Caco-2 (cell line): Measurements from ENCODE around the gene ODF4. TPM values are rescaled to one million over a fixed set of nuclear protein-coding genes. Genes with fewer than 3 reads are reported as not detected.

Experiments
- BruUV-seq: library from RNA; stranded (reverse); fragments of 400-500 nt; replicated peaks from 2 replicates; lab custom pipeline; 2021; lab: Mats Ljungman, UMichigan
- CTCF ChIA-PET: fragments of 300-600 bp; sonication (Branson Sonifier 250); formaldehyde crosslinking; loops from one replicate; lab custom pipeline; 2022; ENCODE audit warnings: antibody characterized with exemption; lab: Charles Lee
- POLR2A ChIA-PET: fragments of 300-600 bp; sonication (Branson Sonifier 250); formaldehyde crosslinking; loops from one replicate; lab custom pipeline; 2022; ENCODE audit warnings: antibody characterized with exemption; lab: Charles Lee
- DNase-seq, 2 experiments: peaks; one replicate each; pipeline versions ENCODE4 v3.0.0 to v3.0.0-alpha.2; 2020 to 2022
- H3K27me3 ChIP-seq: replicated peaks from 2 replicates; pipeline ENCODE4 v1.6.0; 2011; ENCODE audit warnings: low read length; ENCODE audit not compliant: control insufficient read depth, insufficient read depth
- H3K36me3 ChIP-seq: 2 replicates; pipeline ENCODE4 v1.5.1; 2011; ENCODE audit warnings: low read length; ENCODE audit not compliant: control insufficient read depth, insufficient read depth
- H3K4me1 ChIP-seq: fragments of 250-450 bp; sonication (Bioruptor Pico); 2 replicates; pipeline ENCODE4 v1.5.1; 2020; ENCODE audit warnings: mild to moderate bottlenecking
- H3K4me3 ChIP-seq: 2 replicates; pipeline ENCODE4 v1.5.1; 2011; ENCODE audit warnings: low read depth, mild to moderate bottlenecking, control low read depth, low read length
- H3K9me3 ChIP-seq: fragments of 250-450 bp; sonication (Bioruptor Pico); 2 replicates; pipeline ENCODE4 v1.5.1; 2020; ENCODE audit warnings: mild to moderate bottlenecking, moderate library complexity
- H3K27ac Mint-ChIP-seq: one replicate; pipeline ENCODE4 v1.8.0; 2022; ENCODE audit warnings: mixed read lengths; ENCODE audit not compliant: unreplicated experiment
- H3K27me3 Mint-ChIP-seq: one replicate; pipeline ENCODE4 v1.8.0; 2022; ENCODE audit warnings: mixed read lengths; ENCODE audit not compliant: insufficient read depth, unreplicated experiment
- H3K36me3 Mint-ChIP-seq: one replicate; pipeline ENCODE4 v1.8.0; 2022; ENCODE audit warnings: mild to moderate bottlenecking, mixed read lengths; ENCODE audit not compliant: insufficient read depth, unreplicated experiment
- H3K4me1 Mint-ChIP-seq: one replicate; pipeline ENCODE4 v1.8.0; 2022; ENCODE audit warnings: low read depth, mixed read lengths; ENCODE audit not compliant: unreplicated experiment
- H3K4me3 Mint-ChIP-seq: one replicate; pipeline ENCODE4 v1.8.0; 2022; ENCODE audit warnings: mild to moderate bottlenecking, moderate library complexity, mixed read lengths; ENCODE audit not compliant: unreplicated experiment
- H3K9me3 Mint-ChIP-seq: one replicate; pipeline ENCODE4 v1.8.0; 2022; ENCODE audit warnings: mixed read lengths; ENCODE audit not compliant: unreplicated experiment
- intact Hi-C: fragments of 100-400 bp; cut with micrococcal nuclease; formaldehyde crosslinking; loops from one replicate; pipeline ENCODE4 v1.10.0; 2022; ENCODE audit not compliant: unreplicated experiment
- total RNA-seq: library from RNA; stranded (reverse); gene quantifications from 2 replicates; pipeline ENCODE4 v1.2.3, GENCODE V29; 2022
- TF ChIP-seq, protein P1 (sequence below), 2 experiments: fragments of 200-600 bp in 1 of 2; IDR thresholded peaks; 1 replicate in 1 of 2; 2 replicates in 1 of 2; pipeline versions ENCODE4 v1.5.1 to v1.8.0; 2011 to 2022; ENCODE audit warnings: antibody characterized with exemption in 1 of 2, control low read depth in 1 of 2, inconsistent platforms in 1 of 2, low read depth in 1 of 2, low read length in 1 of 2, mild to moderate bottlenecking in 1 of 2, moderate library complexity in 1 of 2; ENCODE audit not compliant: insufficient read depth in 1 of 2, severe bottlenecking in 1 of 2, unreplicated experiment in 1 of 2

The ODF4 gene
- total RNA-seq, 1 experiment from 2014 or later, result not detected

GRCh38 chr17:8300627-8301242 is 38.9 kb upstream of the ODF4 start:
- no peaks in the 10 kb centered on the region for H3K4me1 Mint-ChIP-seq
- no peaks in the 10 kb centered on the region for H3K27me3 Mint-ChIP-seq
- TF ChIP-seq, protein P1, sequence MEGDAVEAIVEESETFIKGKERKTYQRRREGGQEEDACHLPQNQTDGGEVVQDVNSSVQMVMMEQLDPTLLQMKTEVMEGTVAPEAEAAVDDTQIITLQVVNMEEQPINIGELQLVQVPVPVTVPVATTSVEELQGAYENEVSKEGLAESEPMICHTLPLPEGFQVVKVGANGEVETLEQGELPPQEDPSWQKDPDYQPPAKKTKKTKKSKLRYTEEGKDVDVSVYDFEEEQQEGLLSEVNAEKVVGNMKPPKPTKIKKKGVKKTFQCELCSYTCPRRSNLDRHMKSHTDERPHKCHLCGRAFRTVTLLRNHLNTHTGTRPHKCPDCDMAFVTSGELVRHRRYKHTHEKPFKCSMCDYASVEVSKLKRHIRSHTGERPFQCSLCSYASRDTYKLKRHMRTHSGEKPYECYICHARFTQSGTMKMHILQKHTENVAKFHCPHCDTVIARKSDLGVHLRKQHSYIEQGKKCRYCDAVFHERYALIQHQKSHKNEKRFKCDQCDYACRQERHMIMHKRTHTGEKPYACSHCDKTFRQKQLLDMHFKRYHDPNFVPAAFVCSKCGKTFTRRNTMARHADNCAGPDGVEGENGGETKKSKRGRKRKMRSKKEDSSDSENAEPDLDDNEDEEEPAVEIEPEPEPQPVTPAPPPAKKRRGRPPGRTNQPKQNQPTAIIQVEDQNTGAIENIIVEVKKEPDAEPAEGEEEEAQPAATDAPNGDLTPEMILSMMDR (IDR thresholded peaks at IDR 0.05; ENCODE audit: insufficient read depth in 1 of 2, low read depth in 1 of 2, low read length in 1 of 2, severe bottlenecking in 1 of 2, unreplicated experiment in 1 of 2), result peak; percentile 54 to 67
- ChIA-PET CTCF (interaction anchor here (0.7 to 1.2 kb wide), 2 partner anchors 45 to 47 kb away, joined by 4 read pairs; no protein-coding TSS in a partner anchor), POLR2A (no interaction called here)
- no peak overlapping the region for H3K27ac Mint-ChIP-seq
- no peaks in the 10 kb centered on the region for H3K36me3 Mint-ChIP-seq
- peak; percentile 45 to 48 for DNase-seq
- Histone ChIP-seq H3K9me3 (no peaks in the 10 kb centered on the region), H3K36me3 (no peaks in the 10 kb centered on the region), H3K27me3 (no peaks in the 10 kb centered on the region), H3K4me1 (no peaks in the 10 kb centered on the region), H3K4me3 (no peak overlapping the region)
- H3K4me3 Mint-ChIP-seq, result no peak overlapping the region
- intact Hi-C loops, result loop anchor here (1.0 kb wide), 2 partner anchors 46 to 77 kb away; no protein-coding TSS in a partner anchor
- no TSS peak for BruUV-seq
- H3K9me3 Mint-ChIP-seq, result no peaks in the 10 kb centered on the region

GRCh38 chr17:8310601-8311123 is 29.0 kb upstream of the ODF4 start:
- Mint-ChIP-seq H3K36me3 (no peaks in the 10 kb centered on the region), H3K27ac (no peak overlapping the region), H3K4me1 (no peaks in the 10 kb centered on the region), H3K4me3 (no peak overlapping the region), H3K9me3 (no peaks in the 10 kb centered on the region), H3K27me3 (no peaks in the 10 kb centered on the region)
- CTCF ChIA-PET, result no interaction called here
- TF ChIP-seq, protein P1 (IDR thresholded peaks at IDR 0.05; ENCODE audit: insufficient read depth in 1 of 2, low read depth in 1 of 2, low read length in 1 of 2, severe bottlenecking in 1 of 2, unreplicated experiment in 1 of 2), result no peak
- H3K4me3 ChIP-seq, result no peak overlapping the region
- POLR2A ChIA-PET, result no interaction called here
- H3K36me3 ChIP-seq, result no peaks in the 10 kb centered on the region
- intact Hi-C loops, result no loop called here
- H3K4me1 ChIP-seq, result no peaks in the 10 kb centered on the region
- no peak for DNase-seq
- H3K9me3 ChIP-seq, result no peaks in the 10 kb centered on the region
- no peaks in the 10 kb centered on the region for H3K27me3 ChIP-seq
- BruUV-seq, result no TSS peak

DNA sequence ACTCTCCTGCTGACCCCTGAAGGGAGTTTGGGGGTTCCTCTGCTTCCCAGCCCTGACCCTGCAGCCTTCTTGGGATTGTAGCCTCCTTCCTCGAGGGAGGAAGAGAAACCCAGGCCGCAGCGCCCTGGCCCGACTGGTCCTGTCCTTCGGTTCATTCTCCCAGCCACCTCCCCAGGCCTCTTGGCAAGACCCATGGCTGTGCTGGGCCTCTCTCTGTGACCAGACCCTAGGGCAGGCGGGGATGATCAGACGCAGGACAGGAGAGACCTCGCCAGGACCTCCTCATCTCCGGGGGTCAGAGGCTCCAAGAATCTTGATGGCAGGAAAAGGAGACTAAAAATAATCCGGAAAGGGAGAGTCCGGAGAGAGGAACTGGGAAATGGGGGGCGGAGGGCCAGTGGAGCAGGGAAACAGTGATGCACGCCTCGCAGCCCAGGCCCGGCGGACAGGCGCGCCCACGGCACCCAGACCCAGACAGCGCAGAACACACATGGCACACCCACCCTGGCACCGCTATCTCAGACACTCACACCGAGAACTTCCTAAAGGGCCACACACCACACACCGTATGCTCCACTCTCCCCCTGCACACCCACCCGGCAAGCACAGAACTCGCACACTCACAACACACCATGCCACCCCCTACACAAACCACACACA is 28.4 kb upstream of the ODF4 start:
- DNase-seq, result no peak
- H3K27me3 Mint-ChIP-seq, result no peaks in the 10 kb centered on the region
- intact Hi-C loops, result no loop called here
- H3K36me3 ChIP-seq, result no peaks in the 10 kb centered on the region
- H3K4me1 ChIP-seq, result no peaks in the 10 kb centered on the region
- no TSS peak for BruUV-seq
- TF ChIP-seq, protein P1 (IDR thresholded peaks at IDR 0.05; ENCODE audit: insufficient read depth in 1 of 2, low read depth in 1 of 2, low read length in 1 of 2, severe bottlenecking in 1 of 2, unreplicated experiment in 1 of 2), result no peak
- POLR2A ChIA-PET, result no interaction called here
- H3K27me3 ChIP-seq, result no peaks in the 10 kb centered on the region
- no peaks in the 10 kb centered on the region for H3K9me3 ChIP-seq
- no peaks in the 10 kb centered on the region for H3K36me3 Mint-ChIP-seq
- no peak overlapping the region for H3K27ac Mint-ChIP-seq
- H3K4me3 ChIP-seq, result no peak overlapping the region
- no peak overlapping the region for H3K4me3 Mint-ChIP-seq
- H3K9me3 Mint-ChIP-seq, result no peaks in the 10 kb centered on the region
- CTCF ChIA-PET, result no interaction called here
- no peaks in the 10 kb centered on the region for H3K4me1 Mint-ChIP-seq
